B cell (primary cell): Measurements from ENCODE around the gene ACOXL.

ENCODE experiments used
- EZH2 ChIP-seq: IDR thresholded peaks from 2 replicates; pipeline ENCODE4 v1.6.1; 2012; ENCODE audit warnings: borderline replicate concordance, low read depth, mild to moderate bottlenecking, moderate library complexity, low read length; ENCODE audit not compliant: insufficient read depth, poor library complexity, severe bottlenecking
- TF ChIP-seq, protein P1 (sequence below): fragments of 200-600 bp; IDR thresholded peaks from one replicate; pipeline ENCODE4 v1.8.0; 2022; ENCODE audit warnings: antibody characterized with exemption, mild to moderate bottlenecking

GRCh38 chr2:110878150-110878549 lies 145.8 kb downstream of the ACOXL start:
- TF ChIP-seq, protein P1, sequence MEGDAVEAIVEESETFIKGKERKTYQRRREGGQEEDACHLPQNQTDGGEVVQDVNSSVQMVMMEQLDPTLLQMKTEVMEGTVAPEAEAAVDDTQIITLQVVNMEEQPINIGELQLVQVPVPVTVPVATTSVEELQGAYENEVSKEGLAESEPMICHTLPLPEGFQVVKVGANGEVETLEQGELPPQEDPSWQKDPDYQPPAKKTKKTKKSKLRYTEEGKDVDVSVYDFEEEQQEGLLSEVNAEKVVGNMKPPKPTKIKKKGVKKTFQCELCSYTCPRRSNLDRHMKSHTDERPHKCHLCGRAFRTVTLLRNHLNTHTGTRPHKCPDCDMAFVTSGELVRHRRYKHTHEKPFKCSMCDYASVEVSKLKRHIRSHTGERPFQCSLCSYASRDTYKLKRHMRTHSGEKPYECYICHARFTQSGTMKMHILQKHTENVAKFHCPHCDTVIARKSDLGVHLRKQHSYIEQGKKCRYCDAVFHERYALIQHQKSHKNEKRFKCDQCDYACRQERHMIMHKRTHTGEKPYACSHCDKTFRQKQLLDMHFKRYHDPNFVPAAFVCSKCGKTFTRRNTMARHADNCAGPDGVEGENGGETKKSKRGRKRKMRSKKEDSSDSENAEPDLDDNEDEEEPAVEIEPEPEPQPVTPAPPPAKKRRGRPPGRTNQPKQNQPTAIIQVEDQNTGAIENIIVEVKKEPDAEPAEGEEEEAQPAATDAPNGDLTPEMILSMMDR: no peak
- no peak for TF ChIP-seq EZH2
